ENCODE measurements around the gene ANG. TPM values are rescaled to one million over a fixed set of nuclear protein-coding genes. Genes with fewer than 3 reads are reported as not detected.

ANG gene
- total RNA-seq, 1 experiment from 2014 or later = 4.4 TPM

Other genes starting within 250 kb of the ANG start
- gene OSGEP, start 234.0 kb upstream of the ANG start, total RNA-seq (2021) = 17.2 and 20.6 TPM in 2 replicates
- gene APEX1, start 233.5 kb upstream of the ANG start, total RNA-seq (2021) = 107 and 113 TPM in 2 replicates
- 20.1 and 22.2 TPM in 2 replicates for gene PIP4P1, start 227.3 kb upstream of the ANG start, total RNA-seq (2021)
- 23.5 and 26.9 TPM in 2 replicates for gene PNP, start 219.4 kb upstream of the ANG start, total RNA-seq (2021)
- 0.68 TPM in 1 of 2 replicates, not detected in the other for gene RNASE10, start 183.2 kb upstream of the ANG start, total RNA-seq (2021)
- gene RNASE9, start 127.7 kb upstream of the ANG start, total RNA-seq (2021) = not detected in 2 replicates
- not detected in 2 replicates for gene RNASE11, start 100.8 kb upstream of the ANG start, total RNA-seq (2021)
- not detected in 2 replicates for gene RNASE12, start 97.4 kb upstream of the ANG start, total RNA-seq (2021)
- not detected in 2 replicates for gene OR6S1, start 47.1 kb upstream of the ANG start, total RNA-seq (2021)
- gene RNASE4, start 4.2 kb upstream of the ANG start, total RNA-seq (2021) = 2.0 and 4.0 TPM in 2 replicates
- gene EDDM3A, start 57.1 kb downstream of the ANG start, total RNA-seq (2021) = not detected in 2 replicates
- gene EDDM3B, start 79.6 kb downstream of the ANG start, total RNA-seq (2021) = not detected in 2 replicates
- gene RNASE6, start 92.5 kb downstream of the ANG start, total RNA-seq (2021) = not detected in 2 replicates
- 32.2 and 47.4 TPM in 2 replicates for gene RNASE1, start 114.1 kb downstream of the ANG start, total RNA-seq (2021)
- not detected in 2 replicates for gene RNASE3, start 202.6 kb downstream of the ANG start, total RNA-seq (2021)

All from PC-9 (cell line).